GM18498 (cell line): ENCODE results near the gene PHPT1.
A peak's percentile ranks its signal among the peaks of the same experiment; 100 is the strongest.
"Not testable (repeated sequence)": the region's sequence is repeated elsewhere in the genome, so short reads cannot be mapped to it uniquely, and the experiment has no call there.

Experiments used
- ATAC-seq: cut with Tn5 transposase; IDR thresholded peaks from one replicate; pipeline ENCODE4 v1.9.1; 2021; ENCODE audit warnings: mild to moderate bottlenecking, moderate library complexity; ENCODE audit not compliant: unreplicated experiment

The PHPT1 gene

GRCh38 chr9:136858844-136859757 is 9.9 kb downstream of the PHPT1 start:
- no peak for ATAC-seq

DNA sequence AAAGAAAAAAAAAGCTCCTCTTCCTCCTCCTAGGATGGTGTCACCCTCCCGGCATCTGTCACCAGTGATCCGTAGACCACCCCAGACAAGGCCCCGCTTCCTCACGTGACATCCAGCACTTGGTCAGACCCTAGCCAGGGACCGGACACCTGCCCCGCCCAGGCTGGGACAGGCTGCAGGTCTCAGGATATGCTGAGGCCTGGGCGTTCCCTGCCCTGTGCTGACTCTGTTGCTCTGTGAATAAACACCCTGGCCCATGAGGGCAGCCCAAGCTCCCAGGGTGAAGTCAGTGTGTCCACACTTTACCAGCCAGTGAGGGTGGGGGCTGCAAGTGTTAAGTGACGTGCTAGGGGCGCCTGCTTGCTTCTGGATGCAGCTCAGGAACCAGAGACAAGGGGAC is 11.3 kb downstream of the PHPT1 start:
- no peak for ATAC-seq

GRCh38 chr9:136860933-136861873 is 12.0 kb downstream of the PHPT1 start:
- ATAC-seq = no peak

- no peak for ATAC-seq
Observed at GRCh38 chr9:136861874-136862457, 12.8 kb downstream of the PHPT1 start.

- no peak for ATAC-seq
Observed at GRCh38 chr9:136862849-136863622, 13.8 kb downstream of the PHPT1 start.

GRCh38 chr9:136863623-136864273 is 14.5 kb downstream of the PHPT1 start:
- ATAC-seq = no peak

DNA sequence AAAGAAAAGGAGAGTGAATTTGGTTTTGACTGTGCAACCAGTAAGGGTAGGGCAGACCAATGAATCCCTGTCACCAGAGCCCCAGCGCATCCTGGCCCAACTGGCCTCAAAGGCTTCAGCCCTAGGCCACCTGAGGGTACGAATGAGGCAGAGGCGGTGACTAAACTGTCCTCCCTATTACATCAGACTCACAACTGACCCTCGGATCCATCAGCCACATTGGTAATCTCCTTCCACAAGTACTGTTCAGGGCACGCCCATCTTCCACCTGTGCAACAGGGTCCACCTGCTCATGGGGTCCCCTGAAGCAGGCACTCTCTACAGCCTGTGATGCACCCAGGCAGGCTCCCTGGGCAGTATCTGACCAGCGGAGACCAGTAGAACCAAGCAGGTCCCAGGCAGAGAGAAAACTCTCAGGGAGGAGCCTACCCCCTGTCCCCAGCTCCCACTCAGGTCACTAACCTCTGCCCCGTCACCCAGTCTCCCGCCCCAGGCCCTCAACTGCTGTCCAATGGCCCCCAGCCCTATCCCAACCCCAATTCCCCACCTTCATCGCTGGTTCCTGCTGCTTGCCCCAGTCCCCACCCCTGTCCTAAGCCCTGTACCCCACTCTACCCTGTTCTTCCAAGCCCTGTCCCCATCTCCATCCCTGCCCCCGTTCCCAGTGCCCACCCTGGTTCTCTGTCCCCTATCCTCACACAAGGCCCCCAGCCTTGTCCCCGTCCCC is 16.0 kb downstream of the PHPT1 start:
- ATAC-seq = no peak

- ATAC-seq = peak; percentile 28
Observed at GRCh38 chr9:136865768-136866103, 16.5 kb downstream of the PHPT1 start.

DNA sequence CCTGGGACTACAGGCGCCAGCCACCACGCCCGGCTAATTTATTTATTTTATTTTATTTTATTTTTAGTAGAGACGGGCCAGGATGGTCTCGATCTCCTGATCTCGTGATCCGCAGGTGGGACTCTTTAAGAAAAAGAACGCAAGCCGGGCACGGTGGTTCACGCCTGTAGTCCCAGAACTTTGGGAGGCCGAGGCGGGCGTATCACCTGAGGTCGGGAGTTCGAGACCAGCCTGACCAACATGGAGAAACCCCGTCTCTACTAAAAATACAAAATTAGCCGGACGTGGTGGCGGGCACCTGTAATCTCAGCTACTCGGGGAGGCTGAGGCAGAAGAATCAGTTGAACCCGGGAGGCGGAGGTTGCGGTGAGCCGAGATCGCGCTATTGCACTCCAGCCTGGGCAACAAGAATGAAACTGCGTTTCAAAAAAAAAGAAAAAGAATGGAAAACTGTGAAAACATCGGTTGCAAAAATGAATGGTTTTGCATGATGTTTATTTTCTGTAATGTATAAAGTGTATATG is 17.8 kb downstream of the PHPT1 start:
- not testable (repeated sequence) for ATAC-seq

GRCh38 chr9:136867480-136867879 is 18.3 kb downstream of the PHPT1 start:
- ATAC-seq = no peak

GRCh38 chr9:136867917-136868316 is 18.7 kb downstream of the PHPT1 start:
- no peak for ATAC-seq

DNA sequence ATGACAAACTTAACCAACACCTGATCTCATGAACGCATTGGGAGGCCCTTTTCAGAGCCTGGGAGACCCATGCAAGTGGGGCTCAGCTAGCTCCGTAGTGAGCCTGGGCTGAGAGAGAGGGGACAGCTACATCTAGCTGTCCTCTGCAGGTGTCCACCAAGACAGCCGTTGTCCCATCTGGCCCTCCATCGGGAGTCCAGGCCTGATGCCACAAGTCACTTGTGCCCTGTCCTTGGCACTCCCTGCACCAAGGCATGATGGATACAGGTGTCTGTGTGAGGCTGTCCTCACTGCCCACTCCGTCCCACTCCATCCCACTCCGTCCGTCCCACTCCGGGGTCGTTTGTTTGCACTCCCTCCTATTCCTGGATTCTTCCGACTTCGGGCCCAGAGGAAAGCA is 19.4 kb downstream of the PHPT1 start:
- no peak for ATAC-seq

- ATAC-seq = not testable (repeated sequence)
Observed at GRCh38 chr9:136869611-136870010, 20.4 kb downstream of the PHPT1 start.

DNA sequence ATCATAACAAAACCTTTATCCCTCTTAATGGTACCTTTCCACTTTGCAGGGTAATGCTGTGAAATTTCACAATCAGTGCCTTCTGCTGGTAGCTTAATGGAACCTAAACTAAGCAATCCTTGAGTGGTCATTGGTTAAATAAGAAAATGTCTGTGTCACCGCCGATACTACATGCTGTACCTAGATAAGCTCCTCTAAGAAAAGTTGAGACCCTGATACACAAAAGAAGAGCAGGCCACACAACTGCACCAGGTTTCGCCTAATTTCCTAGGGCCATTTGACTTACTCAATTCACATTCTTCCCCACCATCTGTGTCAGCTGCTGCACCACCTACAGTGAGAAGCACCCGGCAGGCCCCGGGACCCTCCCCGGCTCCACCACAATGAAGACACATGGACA is 25.9 kb downstream of the PHPT1 start:
- no peak for ATAC-seq

GRCh38 chr9:136876476-136876875 is 27.3 kb downstream of the PHPT1 start:
- no peak for ATAC-seq

DNA sequence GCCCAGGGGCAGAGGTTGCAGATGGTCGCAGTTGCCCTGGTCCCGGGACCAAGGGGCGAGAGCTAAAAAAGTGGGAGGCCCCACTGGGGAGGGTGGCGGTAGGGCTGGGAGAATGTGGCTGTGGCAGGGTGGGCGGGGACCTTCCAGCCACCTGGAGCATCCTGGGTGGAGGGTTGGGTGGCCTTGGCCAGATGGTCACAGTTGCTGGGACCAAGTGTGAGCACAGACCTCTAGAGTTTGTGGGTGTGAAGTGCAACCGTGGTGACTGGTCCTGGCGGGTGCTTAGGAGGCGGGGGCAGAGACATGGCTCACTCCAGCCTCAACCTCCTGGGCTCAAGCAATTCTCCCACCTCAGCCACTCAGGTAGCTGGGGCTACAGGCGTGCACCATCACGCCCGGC is 31.4 kb downstream of the PHPT1 start:
- ATAC-seq = no peak

GRCh38 chr9:136881691-136882108 is 32.5 kb downstream of the PHPT1 start:
- no peak for ATAC-seq

DNA sequence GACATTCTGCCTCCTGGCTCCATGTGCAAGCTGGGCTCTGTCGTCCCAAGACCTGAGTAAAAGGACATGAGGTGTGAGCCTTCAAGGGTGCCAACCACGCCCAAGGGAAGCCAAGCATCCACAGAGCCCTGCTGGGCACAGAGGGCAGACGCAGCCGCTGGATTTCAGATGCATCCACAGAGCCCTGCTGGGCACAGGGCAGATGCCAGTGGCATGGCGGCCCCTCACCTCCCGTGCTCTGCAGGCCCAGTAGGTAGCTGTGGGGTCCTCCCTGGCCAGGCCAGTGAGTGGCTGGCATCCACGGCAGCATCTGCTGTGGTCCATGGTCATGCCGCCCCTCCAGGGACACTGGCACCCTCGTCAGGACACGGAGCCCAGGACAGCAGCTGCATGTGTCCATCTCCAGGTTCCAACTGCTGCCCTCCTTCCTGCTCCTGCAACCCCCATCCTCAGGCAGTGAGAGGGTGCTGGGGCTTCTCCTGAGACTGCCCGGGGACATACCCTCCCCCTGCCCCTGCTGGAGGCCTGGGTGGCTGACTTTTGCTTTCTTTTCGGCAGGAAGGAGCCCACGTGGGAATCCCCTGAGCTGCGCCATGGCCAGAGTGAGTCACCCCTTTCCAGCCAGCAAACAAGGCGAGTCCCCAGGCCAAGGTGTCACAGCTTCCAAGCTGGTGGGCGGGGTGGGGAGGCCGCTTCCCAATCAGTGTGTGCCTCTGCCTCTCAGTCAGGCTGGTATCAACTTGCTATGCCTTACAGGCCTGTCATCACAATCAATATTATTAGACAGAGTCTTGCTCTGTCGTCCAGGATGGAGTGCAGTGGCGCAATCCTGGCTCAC is 33.1 kb downstream of the PHPT1 start:
- no peak for ATAC-seq
